GM19397 (cell line): ENCODE measurements around the gene RAB19.
"Not testable (repeated sequence)": the region's sequence is repeated elsewhere in the genome, so short reads cannot be mapped to it uniquely, and the experiment has no call there.

Source experiments
- ATAC-seq: cut with Tn5 transposase; IDR thresholded peaks from one replicate; pipeline ENCODE4 v1.9.1; 2021; ENCODE audit warnings: mild to moderate bottlenecking, moderate library complexity; ENCODE audit not compliant: unreplicated experiment

RAB19 gene

DNA sequence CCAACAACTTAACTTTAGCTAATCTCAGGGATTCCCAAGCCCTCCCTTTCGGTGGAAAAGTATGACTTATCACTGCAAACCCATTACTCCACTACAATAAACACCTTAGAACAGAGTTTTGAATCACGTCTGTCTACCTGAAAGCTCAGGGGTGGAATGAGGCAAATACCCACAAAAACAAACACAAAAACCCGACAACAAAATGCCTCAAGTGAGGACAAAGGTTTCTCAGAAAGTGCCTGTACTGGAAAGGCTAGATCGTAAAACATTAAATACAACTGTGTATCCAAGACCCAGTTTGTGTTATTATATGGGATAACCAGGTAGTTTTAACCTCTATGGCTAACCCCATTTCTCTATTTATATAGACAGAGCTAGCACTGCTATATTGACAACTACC is 49.4 kb downstream of the RAB19 start:
- no peak for ATAC-seq

DNA sequence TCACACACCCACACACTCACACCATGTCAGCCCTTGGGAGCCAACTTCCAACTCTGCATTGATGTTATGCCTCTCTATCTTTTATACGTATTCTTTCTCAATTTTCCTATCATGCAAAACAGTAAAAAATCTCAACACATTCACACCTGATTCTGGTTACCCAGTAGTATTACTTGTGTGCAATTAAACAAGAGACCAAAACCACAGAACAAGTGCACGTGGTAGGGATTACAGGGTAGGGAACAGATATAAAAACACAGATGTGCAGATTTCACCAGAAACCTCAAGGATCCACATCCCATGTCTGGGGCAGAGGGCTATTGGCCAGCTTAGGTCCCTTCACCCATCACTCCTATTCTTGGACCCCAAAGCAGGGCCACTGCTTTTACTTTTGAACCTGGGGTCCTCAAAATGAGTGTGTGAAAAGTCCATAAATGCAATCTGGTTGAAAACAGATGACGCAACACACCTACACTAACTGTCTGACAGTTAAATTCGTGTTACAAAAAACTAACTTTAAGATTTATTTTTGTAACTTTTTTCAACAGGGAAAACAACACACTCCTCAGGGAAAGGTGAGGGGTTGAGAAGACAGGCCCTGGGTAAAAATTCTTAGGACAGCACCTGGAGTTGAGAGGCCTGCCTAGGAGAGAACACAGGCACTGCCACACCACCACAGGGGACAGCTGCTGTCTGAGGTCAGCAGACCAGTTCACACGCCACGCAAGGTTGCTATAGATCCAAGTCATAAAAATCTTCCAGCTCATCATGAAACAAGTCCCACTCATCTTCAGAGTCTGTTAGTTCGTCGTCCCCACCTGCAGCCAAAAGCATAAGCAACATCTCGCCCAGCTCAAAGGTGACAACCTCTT is 50.2 kb downstream of the RAB19 start:
- not testable (repeated sequence) for ATAC-seq

DNA sequence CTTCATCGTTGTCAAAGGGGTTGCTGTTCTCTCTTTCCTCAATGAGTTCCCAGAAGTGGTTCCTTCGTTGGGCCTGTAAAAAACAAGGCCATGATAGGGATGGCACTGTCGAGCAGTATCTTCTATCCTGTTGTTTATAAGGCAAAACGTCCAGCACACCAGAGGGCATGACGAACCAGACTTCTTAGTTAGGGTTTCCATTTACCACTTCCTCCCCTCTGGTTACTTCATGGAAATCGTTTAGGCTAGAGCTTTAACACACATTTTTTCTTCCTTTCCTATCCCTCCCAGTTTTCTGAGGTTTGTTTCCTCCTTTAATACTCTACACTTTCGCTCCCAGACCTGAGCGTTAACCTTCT is 50.8 kb downstream of the RAB19 start:
- ATAC-seq = no peak

DNA sequence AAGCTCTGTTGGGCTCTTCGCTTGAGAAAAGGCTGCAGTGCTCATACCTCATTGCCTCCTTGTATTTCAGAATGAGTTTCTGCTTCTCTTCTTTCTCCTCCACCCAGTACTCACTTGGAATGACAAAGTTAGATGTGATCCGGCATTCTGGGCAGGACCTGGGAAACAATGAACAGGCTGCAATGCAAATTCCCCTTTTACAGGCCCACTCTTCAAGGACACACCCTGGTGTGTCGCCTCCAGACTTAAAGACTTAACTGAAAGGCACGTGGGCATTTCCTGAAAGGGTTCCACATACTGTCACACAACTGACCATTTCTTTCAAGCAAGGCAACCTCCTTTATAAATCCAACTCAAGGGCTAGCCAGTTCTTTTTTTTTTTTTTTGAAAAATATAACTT is 51.9 kb downstream of the RAB19 start:
- ATAC-seq = no peak

DNA sequence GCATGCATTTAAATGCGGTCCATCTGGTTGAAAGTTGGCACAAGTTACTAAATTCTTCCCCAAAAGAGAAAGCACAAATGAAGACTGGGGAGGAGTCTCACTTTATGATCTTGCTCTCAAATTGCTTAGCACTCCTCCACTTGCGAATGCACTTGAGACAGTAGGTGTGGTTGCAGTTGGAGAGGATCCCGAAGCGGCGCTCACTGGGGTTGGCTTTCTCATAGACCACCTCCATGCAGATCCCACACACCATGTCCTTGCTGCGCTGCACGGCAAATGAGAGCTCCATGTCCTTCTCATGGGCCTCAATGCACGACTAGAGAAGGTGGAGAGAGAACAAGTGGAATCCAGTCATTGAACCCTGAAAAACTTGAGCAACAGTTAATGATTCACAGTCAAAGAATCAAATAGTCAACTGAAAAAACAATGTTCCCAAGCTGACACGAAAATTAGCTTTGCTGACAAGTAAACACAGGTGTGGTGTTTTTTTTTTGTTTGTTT is 52.7 kb downstream of the RAB19 start:
- ATAC-seq = no peak

DNA sequence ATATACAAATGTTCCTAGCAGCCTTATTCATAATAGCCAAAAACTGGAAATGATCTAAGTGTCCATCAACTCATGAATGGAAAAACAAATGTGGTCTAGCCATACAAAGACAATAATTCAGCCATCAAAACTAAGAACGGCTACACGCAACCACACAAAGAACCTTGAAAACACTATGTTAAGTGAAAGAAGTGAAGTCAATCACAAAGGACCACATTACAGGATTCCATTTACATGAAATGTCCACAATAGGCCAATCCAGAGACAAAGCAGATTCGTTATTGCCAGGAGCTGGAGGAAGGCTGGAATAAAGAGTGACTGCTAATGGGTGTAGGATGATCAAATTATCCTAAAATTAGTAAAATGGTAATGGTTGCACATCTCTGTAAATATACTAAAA is 54.3 kb downstream of the RAB19 start:
- ATAC-seq = no peak

DNA sequence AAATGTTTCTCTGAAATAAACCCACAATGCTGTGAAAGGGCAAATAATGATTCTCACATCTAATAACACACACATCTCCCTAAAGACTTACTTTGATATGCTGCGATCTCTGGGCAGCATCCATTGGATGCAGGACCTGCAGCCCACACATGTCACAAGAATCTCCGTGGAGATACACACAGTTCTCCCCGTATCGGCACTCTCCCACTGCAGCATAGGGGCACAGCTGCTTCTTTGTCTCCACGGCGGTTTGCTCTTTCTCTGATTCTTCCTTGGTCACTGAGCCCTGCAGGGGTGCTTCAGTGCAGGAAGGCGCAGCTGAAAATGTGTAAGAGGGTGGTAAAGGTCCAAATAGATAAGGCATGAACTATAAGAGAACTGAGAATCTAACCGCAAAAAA is 55.1 kb downstream of the RAB19 start:
- ATAC-seq = no peak

DNA sequence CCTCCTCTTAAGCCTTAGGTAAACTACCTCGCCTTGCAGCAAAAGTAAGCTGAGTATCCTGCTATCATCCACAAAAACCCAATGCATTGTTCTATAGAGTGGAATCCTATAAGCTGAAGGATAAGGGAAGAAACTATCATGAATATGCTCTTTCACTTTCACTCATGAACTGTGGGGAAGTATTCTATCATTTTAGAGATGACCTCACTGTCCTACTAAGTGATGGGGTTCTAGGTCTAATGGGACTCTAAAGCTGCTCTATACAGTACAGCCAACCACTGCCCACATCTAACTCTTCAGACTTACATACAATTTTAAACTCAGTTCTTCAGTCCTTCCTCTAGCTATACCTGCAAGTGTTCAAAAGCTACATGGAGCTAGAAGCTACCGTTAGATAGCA is 59.3 kb downstream of the RAB19 start:
- ATAC-seq = no peak

DNA sequence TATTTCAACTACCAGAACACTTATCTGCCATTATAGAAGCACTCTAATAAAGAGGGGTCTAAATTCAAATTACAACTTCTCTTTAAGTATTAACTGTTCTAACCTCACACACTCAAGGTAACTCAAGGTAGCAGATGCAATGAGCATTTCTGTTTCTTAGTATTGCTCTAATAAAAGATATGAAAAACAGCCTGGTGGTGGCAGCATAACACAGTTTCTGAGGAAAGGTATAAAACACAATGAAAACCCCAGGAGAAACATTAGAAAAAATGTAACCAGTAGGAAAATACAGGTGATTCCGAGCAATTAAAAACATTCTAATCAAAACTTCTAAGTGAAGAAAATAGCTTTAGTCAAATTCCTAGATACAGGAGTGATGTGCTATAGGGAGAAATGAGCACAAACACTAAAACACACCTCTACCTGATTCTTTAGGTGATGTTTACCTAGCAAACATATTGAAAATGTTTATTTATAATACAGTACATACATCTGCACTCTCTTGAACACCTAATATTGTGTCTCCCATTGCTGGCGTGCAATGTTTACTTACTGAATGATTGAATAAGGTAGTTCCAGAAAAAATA is 72.0 kb downstream of the RAB19 start:
- no peak for ATAC-seq

DNA sequence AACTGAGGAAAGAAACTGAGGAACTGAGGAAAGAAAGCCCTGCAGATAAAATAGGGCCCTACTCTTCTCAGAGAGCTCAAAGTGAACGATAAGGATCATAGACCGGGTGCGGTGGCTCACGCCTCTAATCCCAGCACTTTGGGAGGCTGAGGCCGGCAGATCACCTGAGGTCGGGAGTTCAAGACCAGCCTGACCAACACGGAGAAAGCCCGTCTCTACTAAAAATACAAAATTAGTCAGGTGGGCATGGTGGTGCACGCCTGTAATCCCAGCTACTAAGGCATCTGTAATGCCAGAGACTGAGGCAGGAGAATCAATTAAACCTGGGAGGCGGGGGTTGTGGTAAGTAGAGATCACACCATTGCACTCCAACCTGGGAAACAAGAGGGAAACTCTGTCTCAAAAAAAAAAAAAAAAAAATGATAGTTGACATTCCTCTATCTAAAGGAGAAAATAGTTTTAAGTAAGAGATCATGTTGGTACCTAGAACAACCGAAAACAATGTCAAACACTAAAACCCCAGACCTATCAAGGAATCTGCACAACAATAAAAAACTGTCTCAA is 72.9 kb downstream of the RAB19 start:
- no peak for ATAC-seq
